C4-2B (cell line): ENCODE measurements around the gene JAG2.

Experiments
- H3K27ac ChIP-seq: fragments of 450-650 bp; 2 replicates; pipeline ENCODE4 v1.5.1; 2017
- ZFX ChIP-seq: fragments of 450-650 bp; IDR thresholded peaks from 2 replicates; pipeline ENCODE4 v1.6.1; 2017
- TF ChIP-seq, protein P1 (sequence below): fragments of 450-650 bp; conservative IDR thresholded peaks from 2 replicates; pipeline ENCODE4 v1.5.1; 2017; ENCODE audit warnings: mild to moderate bottlenecking

JAG2 gene

DNA sequence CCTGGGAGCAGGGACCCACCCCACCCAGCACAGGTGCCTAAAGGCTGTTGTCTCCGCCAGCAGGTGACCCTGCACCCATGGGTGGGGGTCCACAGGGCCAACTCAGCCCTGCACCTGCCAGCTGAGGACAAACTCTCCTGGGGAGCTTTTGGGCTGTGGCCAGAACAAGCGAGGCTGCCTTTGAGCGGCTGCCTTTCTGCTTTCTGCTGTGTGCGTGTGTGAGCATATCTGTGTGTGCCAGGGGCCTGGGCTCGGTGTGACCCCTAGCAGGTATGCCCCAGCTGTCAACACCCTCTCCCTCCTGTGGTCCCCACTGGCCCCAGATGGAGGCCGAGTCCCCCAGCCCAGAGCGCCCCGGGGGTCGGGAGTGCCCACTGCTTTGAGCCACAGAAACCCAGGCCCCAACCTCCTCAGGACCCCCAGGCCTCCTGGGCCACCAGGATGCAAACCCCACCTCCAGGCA, 77.5 kb downstream of the JAG2 start:
- no peak for TF ChIP-seq ZFX
- TF ChIP-seq, protein P1, sequence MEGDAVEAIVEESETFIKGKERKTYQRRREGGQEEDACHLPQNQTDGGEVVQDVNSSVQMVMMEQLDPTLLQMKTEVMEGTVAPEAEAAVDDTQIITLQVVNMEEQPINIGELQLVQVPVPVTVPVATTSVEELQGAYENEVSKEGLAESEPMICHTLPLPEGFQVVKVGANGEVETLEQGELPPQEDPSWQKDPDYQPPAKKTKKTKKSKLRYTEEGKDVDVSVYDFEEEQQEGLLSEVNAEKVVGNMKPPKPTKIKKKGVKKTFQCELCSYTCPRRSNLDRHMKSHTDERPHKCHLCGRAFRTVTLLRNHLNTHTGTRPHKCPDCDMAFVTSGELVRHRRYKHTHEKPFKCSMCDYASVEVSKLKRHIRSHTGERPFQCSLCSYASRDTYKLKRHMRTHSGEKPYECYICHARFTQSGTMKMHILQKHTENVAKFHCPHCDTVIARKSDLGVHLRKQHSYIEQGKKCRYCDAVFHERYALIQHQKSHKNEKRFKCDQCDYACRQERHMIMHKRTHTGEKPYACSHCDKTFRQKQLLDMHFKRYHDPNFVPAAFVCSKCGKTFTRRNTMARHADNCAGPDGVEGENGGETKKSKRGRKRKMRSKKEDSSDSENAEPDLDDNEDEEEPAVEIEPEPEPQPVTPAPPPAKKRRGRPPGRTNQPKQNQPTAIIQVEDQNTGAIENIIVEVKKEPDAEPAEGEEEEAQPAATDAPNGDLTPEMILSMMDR = no peak
- peak overlapping the region; percentile 78 for H3K27ac ChIP-seq
